Measurements from ENCODE around the gene BARHL1. TPM values are rescaled to one million over a fixed set of nuclear protein-coding genes. Genes with fewer than 3 reads are reported as not detected.
A peak's percentile ranks its signal among the peaks of the same experiment; 100 is the strongest.

The BARHL1 gene
- total RNA-seq, 1 donor from 2014 or later, result not detected

DNA sequence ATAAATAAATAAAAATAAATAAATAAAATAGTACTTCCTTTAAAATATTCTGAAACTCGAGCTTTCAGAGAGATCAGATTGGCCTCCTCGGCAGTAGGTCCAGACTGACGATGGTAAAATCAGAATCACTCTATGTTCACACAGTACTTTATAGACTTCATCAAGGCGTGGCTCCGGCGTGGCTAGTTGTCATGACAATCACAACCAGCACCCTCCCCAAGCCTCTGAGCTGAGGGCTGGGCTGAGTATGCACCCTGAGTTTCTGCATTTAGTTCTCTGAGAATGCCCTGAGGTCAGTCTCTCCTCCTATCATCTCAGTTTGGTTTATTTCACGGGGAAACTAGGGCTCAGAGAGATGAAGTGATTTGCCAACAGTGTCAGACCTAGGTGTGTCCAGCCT is 43.3 kb upstream of the BARHL1 start:
- Mint-ChIP-seq H3K27ac (ENCODE audit: unreplicated experiment) (no peak overlapping the region), H3K9me3 (ENCODE audit: unreplicated experiment) (peaks cover 3% of the 10 kb centered on the region), H3K4me3 (ENCODE audit: unreplicated experiment) (no peak overlapping the region), H3K4me1 (ENCODE audit: low read depth, unreplicated experiment) (no peaks in the 10 kb centered on the region), H3K27me3 (ENCODE audit: unreplicated experiment) (no peaks in the 10 kb centered on the region), H3K36me3 (ENCODE audit: unreplicated experiment) (peaks cover 9% of the 10 kb centered on the region)
- TF ChIP-seq, protein P1, sequence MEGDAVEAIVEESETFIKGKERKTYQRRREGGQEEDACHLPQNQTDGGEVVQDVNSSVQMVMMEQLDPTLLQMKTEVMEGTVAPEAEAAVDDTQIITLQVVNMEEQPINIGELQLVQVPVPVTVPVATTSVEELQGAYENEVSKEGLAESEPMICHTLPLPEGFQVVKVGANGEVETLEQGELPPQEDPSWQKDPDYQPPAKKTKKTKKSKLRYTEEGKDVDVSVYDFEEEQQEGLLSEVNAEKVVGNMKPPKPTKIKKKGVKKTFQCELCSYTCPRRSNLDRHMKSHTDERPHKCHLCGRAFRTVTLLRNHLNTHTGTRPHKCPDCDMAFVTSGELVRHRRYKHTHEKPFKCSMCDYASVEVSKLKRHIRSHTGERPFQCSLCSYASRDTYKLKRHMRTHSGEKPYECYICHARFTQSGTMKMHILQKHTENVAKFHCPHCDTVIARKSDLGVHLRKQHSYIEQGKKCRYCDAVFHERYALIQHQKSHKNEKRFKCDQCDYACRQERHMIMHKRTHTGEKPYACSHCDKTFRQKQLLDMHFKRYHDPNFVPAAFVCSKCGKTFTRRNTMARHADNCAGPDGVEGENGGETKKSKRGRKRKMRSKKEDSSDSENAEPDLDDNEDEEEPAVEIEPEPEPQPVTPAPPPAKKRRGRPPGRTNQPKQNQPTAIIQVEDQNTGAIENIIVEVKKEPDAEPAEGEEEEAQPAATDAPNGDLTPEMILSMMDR (IDR thresholded peaks at IDR 0.05; ENCODE audit: partially characterized antibody, unreplicated experiment), result no peak
- DNase-seq, result no peak

DNA sequence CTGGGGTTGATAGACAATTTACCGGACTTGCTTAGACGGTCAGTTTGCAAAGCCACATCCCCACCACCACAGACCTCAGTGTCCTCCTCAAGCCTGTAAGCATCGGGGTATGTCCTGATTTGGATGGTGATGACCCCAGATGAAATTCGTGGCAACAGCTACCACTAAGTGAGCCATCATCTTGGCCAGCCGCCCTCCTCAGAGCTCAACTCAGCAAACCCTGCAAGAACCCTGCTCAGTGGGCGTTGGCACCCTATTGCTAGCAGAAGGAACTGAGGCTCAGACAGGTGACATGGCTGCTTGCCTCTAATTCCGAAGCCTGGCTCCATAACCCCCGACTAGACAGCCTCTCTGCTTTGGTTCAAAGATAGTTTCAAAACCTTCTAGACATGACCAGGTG is 41.4 kb upstream of the BARHL1 start:
- Mint-ChIP-seq H3K4me3 (ENCODE audit: unreplicated experiment) (no peak overlapping the region), H3K27me3 (ENCODE audit: unreplicated experiment) (peaks cover 1% of the 10 kb centered on the region), H3K27ac (ENCODE audit: unreplicated experiment) (no peak overlapping the region), H3K36me3 (ENCODE audit: unreplicated experiment) (no peaks in the 10 kb centered on the region), H3K9me3 (ENCODE audit: unreplicated experiment) (peaks cover 3% of the 10 kb centered on the region), H3K4me1 (ENCODE audit: low read depth, unreplicated experiment) (no peaks in the 10 kb centered on the region)
- DNase-seq, result no peak
- TF ChIP-seq, protein P1 (IDR thresholded peaks at IDR 0.05; ENCODE audit: partially characterized antibody, unreplicated experiment), result no peak

DNA sequence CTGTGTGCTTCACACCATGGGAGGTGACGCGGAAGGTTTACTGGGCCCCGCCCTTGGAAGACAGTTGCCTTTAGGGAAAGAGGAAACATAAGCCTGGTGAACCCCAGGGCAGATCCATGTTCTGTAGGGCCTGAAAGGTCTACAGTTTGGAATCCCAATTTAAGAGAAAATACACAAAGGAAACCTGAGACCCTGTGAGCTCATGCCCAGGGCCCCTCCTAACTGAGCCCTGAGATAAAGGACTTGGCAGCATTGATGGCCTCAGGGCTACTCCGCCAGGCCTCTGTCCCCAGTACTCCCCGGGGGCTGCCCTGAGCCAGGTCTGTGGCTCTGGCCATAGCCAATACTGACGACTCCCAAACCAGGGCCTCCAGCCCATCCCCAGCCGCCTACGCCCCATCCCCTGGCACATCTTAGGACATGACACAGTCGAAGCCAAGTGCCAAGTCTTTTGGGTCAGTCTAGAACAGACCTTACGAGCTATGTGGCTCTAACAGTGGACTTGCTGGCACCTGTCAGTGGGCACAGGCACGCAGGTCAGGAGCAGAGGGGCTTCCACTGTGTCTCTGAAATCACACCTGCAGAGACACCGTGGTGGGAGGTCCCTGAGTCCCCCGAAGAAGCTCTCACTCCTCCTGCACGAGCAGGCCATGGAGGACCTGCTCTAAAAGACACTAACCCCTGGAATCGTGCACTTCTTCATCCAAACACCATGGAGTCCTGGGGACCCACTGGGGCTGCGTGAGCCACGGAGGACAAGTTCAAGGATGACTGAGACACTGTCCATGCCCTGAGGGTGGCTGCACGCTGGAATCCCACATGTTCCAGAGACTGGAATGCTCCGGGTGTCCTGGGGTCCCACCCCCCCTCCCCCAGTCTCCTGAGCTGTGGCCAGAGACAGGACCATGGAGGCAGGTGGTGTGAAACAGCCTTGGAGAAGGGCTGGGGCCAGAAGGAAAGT is 40.3 kb upstream of the BARHL1 start:
- H3K4me3 Mint-ChIP-seq (ENCODE audit: unreplicated experiment), result no peak overlapping the region
- H3K27ac Mint-ChIP-seq (ENCODE audit: unreplicated experiment), result no peak overlapping the region
- H3K36me3 Mint-ChIP-seq (ENCODE audit: unreplicated experiment), result no peaks in the 10 kb centered on the region
- peaks cover 1% of the 10 kb centered on the region for H3K27me3 Mint-ChIP-seq (ENCODE audit: unreplicated experiment)
- no peaks in the 10 kb centered on the region for H3K4me1 Mint-ChIP-seq (ENCODE audit: low read depth, unreplicated experiment)
- TF ChIP-seq, protein P1 (IDR thresholded peaks at IDR 0.05; ENCODE audit: partially characterized antibody, unreplicated experiment), result no peak
- peak; percentile 55 for DNase-seq
- peaks cover 3% of the 10 kb centered on the region for H3K9me3 Mint-ChIP-seq (ENCODE audit: unreplicated experiment)

DNA sequence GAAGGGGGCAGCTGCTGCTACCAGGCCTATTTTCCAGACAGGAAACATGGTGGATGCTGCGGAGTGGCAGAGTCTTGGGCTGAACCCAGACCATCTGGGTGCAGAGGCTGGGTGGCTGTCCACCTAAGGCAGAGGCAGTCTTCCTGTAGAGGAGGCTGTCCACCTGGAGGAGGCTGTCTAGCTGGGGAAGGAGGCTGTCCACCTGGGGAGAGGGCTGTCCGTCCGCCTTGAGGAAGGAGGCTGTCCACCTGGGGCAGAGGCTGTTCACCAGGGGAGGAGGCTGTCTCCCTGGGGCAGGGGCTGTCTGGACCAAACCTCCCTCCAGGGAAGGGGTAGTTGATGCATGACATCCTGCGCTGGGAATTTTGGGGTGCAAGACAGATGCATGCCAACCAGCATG is 39.2 kb upstream of the BARHL1 start:
- Mint-ChIP-seq H3K4me3 (ENCODE audit: unreplicated experiment) (no peak overlapping the region), H3K9me3 (ENCODE audit: unreplicated experiment) (peaks cover 5% of the 10 kb centered on the region), H3K27me3 (ENCODE audit: unreplicated experiment) (peaks cover 1% of the 10 kb centered on the region), H3K27ac (ENCODE audit: unreplicated experiment) (no peak overlapping the region), H3K4me1 (ENCODE audit: low read depth, unreplicated experiment) (peaks cover 3% of the 10 kb centered on the region), H3K36me3 (ENCODE audit: unreplicated experiment) (no peaks in the 10 kb centered on the region)
- TF ChIP-seq, protein P1 (IDR thresholded peaks at IDR 0.05; ENCODE audit: partially characterized antibody, unreplicated experiment), result no peak
- DNase-seq, result no peak

DNA sequence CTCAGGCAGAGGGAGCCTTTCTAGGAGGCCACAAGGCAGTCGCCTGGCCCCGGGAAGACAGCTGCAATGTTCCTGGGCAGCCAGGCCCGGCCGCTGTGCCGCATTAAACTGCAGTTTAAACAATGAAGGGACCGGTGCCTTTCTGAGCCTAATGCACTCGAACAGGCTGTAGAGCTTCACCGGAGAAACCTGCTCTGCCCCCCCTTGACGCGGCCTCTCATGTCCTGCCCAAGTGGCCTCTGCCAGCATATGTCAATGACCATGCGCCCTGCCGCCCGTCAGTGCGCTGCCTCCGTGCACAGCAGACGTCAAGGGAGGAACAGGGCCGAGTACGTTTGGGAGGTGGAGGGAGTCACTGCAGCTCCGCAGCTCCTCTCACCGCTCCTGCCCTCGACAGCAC is 38.4 kb upstream of the BARHL1 start:
- Mint-ChIP-seq H3K4me1 (ENCODE audit: low read depth, unreplicated experiment) (peaks cover 5% of the 10 kb centered on the region), H3K9me3 (ENCODE audit: unreplicated experiment) (peaks cover 5% of the 10 kb centered on the region), H3K36me3 (ENCODE audit: unreplicated experiment) (no peaks in the 10 kb centered on the region), H3K27me3 (ENCODE audit: unreplicated experiment) (peaks cover 1% of the 10 kb centered on the region), H3K27ac (ENCODE audit: unreplicated experiment) (no peak overlapping the region), H3K4me3 (ENCODE audit: unreplicated experiment) (no peak overlapping the region)
- no peak for DNase-seq
- TF ChIP-seq, protein P1 (IDR thresholded peaks at IDR 0.05; ENCODE audit: partially characterized antibody, unreplicated experiment), result no peak

Measured in glutamatergic neuron (in vitro differentiated cells).